ENCODE results near the gene OASL.

OASL gene

GRCh38 chr12:121015825-121016766 is 22.9 kb downstream of the OASL start, which contains the start of gene C12orf43:
C12orf43 (minus strand) TSS chr12:121016487; CDS start chr12:121016474, 13 bp downstream.
- DNase-seq (ENCODE audit: low read depth in 2 of 2) = peak; percentile 78 to 81

- DNase-seq (ENCODE audit: low read depth in 2 of 2) = no peak
Observed at GRCh38 chr12:121013715-121014114, 25.3 kb downstream of the OASL start.

- DNase-seq (ENCODE audit: low read depth in 2 of 2) = no peak
Observed at GRCh38 chr12:121011820-121012219, 27.2 kb downstream of the OASL start.

GRCh38 chr12:121010860-121011259 is 28.2 kb downstream of the OASL start:
- no peak for DNase-seq (ENCODE audit: low read depth in 2 of 2)

GRCh38 chr12:121009741-121010140 is 29.3 kb downstream of the OASL start:
- no peak for DNase-seq (ENCODE audit: low read depth in 2 of 2)

GRCh38 chr12:121008347-121009098 is 30.5 kb downstream of the OASL start:
- DNase-seq (ENCODE audit: low read depth in 2 of 2) = no peak

GRCh38 chr12:121005346-121005815 is 33.7 kb downstream of the OASL start:
- DNase-seq (ENCODE audit: low read depth in 2 of 2) = no peak

- no peak for DNase-seq (ENCODE audit: low read depth in 2 of 2)
Observed at GRCh38 chr12:121004253-121004815, 34.7 kb downstream of the OASL start.

- no peak for DNase-seq (ENCODE audit: low read depth in 2 of 2)
Observed at GRCh38 chr12:121003650-121004049, 35.4 kb downstream of the OASL start.

GRCh38 chr12:121001841-121002483 is 37.1 kb downstream of the OASL start:
- DNase-seq (ENCODE audit: low read depth in 2 of 2) = no peak

- no peak for DNase-seq (ENCODE audit: low read depth in 2 of 2)
Observed at GRCh38 chr12:121001060-121001459, 38.0 kb downstream of the OASL start.

GRCh38 chr12:121000530-121000929 is 38.5 kb downstream of the OASL start:
- no peak for DNase-seq (ENCODE audit: low read depth in 2 of 2)

- no peak for DNase-seq (ENCODE audit: low read depth in 2 of 2)
Observed at GRCh38 chr12:120999191-121000120, 39.6 kb downstream of the OASL start.

GRCh38 chr12:120998435-120998834 is 40.6 kb downstream of the OASL start:
- DNase-seq (ENCODE audit: low read depth in 2 of 2) = no peak

GRCh38 chr12:120997448-120997847 is 41.6 kb downstream of the OASL start:
- DNase-seq (ENCODE audit: low read depth in 2 of 2) = no peak

GRCh38 chr12:120996133-120996746 is 42.8 kb downstream of the OASL start:
- no peak for DNase-seq (ENCODE audit: low read depth in 2 of 2)

- DNase-seq (ENCODE audit: low read depth in 2 of 2) = no peak
Observed at GRCh38 chr12:120994589-120995337, 44.3 kb downstream of the OASL start.

- no peak for DNase-seq (ENCODE audit: low read depth in 2 of 2)
Observed at GRCh38 chr12:120994059-120994458, 45.0 kb downstream of the OASL start.

- DNase-seq (ENCODE audit: low read depth in 2 of 2) = no peak
Observed at GRCh38 chr12:120993496-120993895, 45.5 kb downstream of the OASL start.

Measured in stimulated activated CD8-positive, alpha-beta memory T cell treated with anti-CD3 and anti-CD28 coated beads, Interleukin-7, amount 100 ng/mL, for 1 hour (primary cell).